Measurements from ENCODE around the gene VWA3B. TPM values are rescaled to one million over a fixed set of nuclear protein-coding genes. Genes with fewer than 3 reads are reported as not detected.
A peak's percentile ranks its signal among the peaks of the same experiment; 100 is the strongest.

VWA3B gene
- polyA plus RNA-seq, 1 donor (not counting 4 experiments of a cell fraction or from before 2014, with no cell fraction given): not detected

- no peak overlapping the region for H3K4me2 ChIP-seq (ENCODE audit: control insufficient read depth, extremely low read depth, insufficient read depth, low read depth, low read length)
- no peak overlapping the region for H3K4me3 ChIP-seq (ENCODE audit: control insufficient read depth in 2 of 3, extremely low read depth in 1 of 3, insufficient read depth in 2 of 3, low read depth in 1 of 3, low read length in 3 of 3)
- H3K27ac ChIP-seq (ENCODE audit: control insufficient read depth, insufficient read depth, low read length): no peak overlapping the region
- H3K79me2 ChIP-seq (ENCODE audit: control insufficient read depth, insufficient read depth, low read length): no peaks in the 10 kb centered on the region
- FAIRE-seq (peak; percentile 52), DNase-seq (ENCODE audit: low read depth, low spot score) (peak; percentile 19)
- H3K9me3 ChIP-seq (ENCODE audit: control insufficient read depth, low read depth, low read length): no peaks in the 10 kb centered on the region
- dilution Hi-C loops (cut with MboI; ENCODE audit: extremely low pct_ligation_motif_present, low sequenced_read_pairs): no loop called here
- H3K9me1 ChIP-seq (ENCODE audit: control insufficient read depth, extremely low read depth, insufficient read depth, low read length): no peaks in the 10 kb centered on the region
- no peaks in the 10 kb centered on the region for H4K20me1 ChIP-seq (ENCODE audit: control insufficient read depth, extremely low read depth, insufficient read depth, low read length)
- H3K9ac ChIP-seq (ENCODE audit: control insufficient read depth, extremely low read depth, insufficient read depth, low read length): no peak overlapping the region
- H3K4me1 ChIP-seq (ENCODE audit: control insufficient read depth, extremely low read depth, insufficient read depth, low read length): no peaks in the 10 kb centered on the region
- no peaks in the 10 kb centered on the region for H3K27me3 ChIP-seq (ENCODE audit: control insufficient read depth, extremely low read depth, insufficient read depth, low read length)
- TF ChIP-seq, protein P1, sequence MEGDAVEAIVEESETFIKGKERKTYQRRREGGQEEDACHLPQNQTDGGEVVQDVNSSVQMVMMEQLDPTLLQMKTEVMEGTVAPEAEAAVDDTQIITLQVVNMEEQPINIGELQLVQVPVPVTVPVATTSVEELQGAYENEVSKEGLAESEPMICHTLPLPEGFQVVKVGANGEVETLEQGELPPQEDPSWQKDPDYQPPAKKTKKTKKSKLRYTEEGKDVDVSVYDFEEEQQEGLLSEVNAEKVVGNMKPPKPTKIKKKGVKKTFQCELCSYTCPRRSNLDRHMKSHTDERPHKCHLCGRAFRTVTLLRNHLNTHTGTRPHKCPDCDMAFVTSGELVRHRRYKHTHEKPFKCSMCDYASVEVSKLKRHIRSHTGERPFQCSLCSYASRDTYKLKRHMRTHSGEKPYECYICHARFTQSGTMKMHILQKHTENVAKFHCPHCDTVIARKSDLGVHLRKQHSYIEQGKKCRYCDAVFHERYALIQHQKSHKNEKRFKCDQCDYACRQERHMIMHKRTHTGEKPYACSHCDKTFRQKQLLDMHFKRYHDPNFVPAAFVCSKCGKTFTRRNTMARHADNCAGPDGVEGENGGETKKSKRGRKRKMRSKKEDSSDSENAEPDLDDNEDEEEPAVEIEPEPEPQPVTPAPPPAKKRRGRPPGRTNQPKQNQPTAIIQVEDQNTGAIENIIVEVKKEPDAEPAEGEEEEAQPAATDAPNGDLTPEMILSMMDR (optimal IDR thresholded peaks at IDR 0.05 in 1 of 3, IDR thresholded peaks at IDR 0.05 in 1 of 3, conservative IDR thresholded peaks at IDR 0.05 in 1 of 3; ENCODE audit: extremely low read depth in 1 of 3, insufficient read depth in 2 of 3, low read length in 3 of 3): no peak
- no peak for TF ChIP-seq EZH2 (IDR thresholded peaks at IDR 0.05; ENCODE audit: low read length)
- H2AFZ ChIP-seq (ENCODE audit: control insufficient read depth, low read length): no peak overlapping the region
- H3K36me3 ChIP-seq (ENCODE audit: control insufficient read depth in 2 of 2, extremely low read depth in 1 of 2, insufficient read depth in 2 of 2, low read length in 2 of 2): no peaks in the 10 kb centered on the region
These were observed 36.9 kb upstream of the VWA3B start for GRCh38 chr2:98050070-98050469.

DNA sequence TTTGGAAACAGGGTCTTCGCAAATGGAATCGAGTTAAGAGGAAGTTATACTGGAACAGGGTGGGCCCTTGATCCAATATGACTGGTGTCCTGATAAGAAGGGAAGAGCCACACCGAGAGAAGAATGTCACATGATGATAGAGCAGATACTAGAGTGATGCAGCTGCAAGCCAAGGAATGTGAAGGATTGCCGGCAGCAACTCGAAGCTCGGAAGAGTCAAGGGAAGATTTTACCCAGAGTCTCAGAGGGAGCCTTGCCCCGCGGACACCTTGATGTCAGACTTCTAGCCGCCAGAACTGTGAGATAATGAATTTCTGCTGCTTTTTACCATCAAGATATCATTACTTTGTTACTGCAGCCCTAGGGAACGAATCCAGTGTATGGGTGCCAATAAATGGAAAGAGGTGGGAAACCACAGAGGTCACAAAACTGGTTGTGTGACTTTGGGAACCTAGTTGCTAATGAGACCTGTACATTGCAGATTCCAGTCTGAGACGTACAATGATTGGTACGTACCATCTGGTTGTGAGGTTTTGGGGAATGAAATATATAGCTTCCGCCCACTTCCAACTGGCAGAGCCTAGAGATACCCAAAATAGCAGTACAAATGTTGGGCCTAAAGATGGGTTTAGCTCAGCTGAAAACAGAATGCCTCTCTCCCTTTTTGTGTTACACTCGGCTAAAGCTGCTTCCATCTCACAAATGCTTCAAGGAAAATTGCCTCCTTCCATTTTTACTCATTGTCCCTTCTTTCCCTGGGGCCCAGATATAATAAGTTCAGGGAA lies 28.6 kb upstream of the VWA3B start:
- no peaks in the 10 kb centered on the region for H3K27me3 ChIP-seq (ENCODE audit: control insufficient read depth, extremely low read depth, insufficient read depth, low read length)
- no peaks in the 10 kb centered on the region for H4K20me1 ChIP-seq (ENCODE audit: control insufficient read depth, extremely low read depth, insufficient read depth, low read length)
- TF ChIP-seq, protein P1 (optimal IDR thresholded peaks at IDR 0.05 in 1 of 3, IDR thresholded peaks at IDR 0.05 in 1 of 3, conservative IDR thresholded peaks at IDR 0.05 in 1 of 3; ENCODE audit: extremely low read depth in 1 of 3, insufficient read depth in 2 of 3, low read length in 3 of 3): no peak
- no peak for TF ChIP-seq EZH2 (IDR thresholded peaks at IDR 0.05; ENCODE audit: low read length)
- H3K9ac ChIP-seq (ENCODE audit: control insufficient read depth, extremely low read depth, insufficient read depth, low read length): no peak overlapping the region
- no peak overlapping the region for H3K27ac ChIP-seq (ENCODE audit: control insufficient read depth, insufficient read depth, low read length)
- no peak overlapping the region for H3K4me3 ChIP-seq (ENCODE audit: control insufficient read depth in 2 of 3, extremely low read depth in 1 of 3, insufficient read depth in 2 of 3, low read depth in 1 of 3, low read length in 3 of 3)
- H2AFZ ChIP-seq (ENCODE audit: control insufficient read depth, low read length): no peak overlapping the region
- DNase-seq (ENCODE audit: low read depth, low spot score): no peak
- dilution Hi-C loops (cut with MboI; ENCODE audit: extremely low pct_ligation_motif_present, low sequenced_read_pairs): no loop called here
- no peak for FAIRE-seq
- no peaks in the 10 kb centered on the region for H3K4me1 ChIP-seq (ENCODE audit: control insufficient read depth, extremely low read depth, insufficient read depth, low read length)
- H3K9me1 ChIP-seq (ENCODE audit: control insufficient read depth, extremely low read depth, insufficient read depth, low read length): no peaks in the 10 kb centered on the region
- H3K9me3 ChIP-seq (ENCODE audit: control insufficient read depth, low read depth, low read length): no peaks in the 10 kb centered on the region
- H3K79me2 ChIP-seq (ENCODE audit: control insufficient read depth, insufficient read depth, low read length): no peaks in the 10 kb centered on the region
- no peak overlapping the region for H3K4me2 ChIP-seq (ENCODE audit: control insufficient read depth, extremely low read depth, insufficient read depth, low read depth, low read length)
- no peaks in the 10 kb centered on the region for H3K36me3 ChIP-seq (ENCODE audit: control insufficient read depth in 2 of 2, extremely low read depth in 1 of 2, insufficient read depth in 2 of 2, low read length in 2 of 2)

Data from keratinocyte (primary cell).